ENCODE results near the gene ZNF136. TPM values are rescaled to one million over a fixed set of nuclear protein-coding genes. Genes with fewer than 3 reads are reported as not detected.

ZNF136 gene
- 1.2 to 2.5 TPM (median 1.6 TPM) in 5 replicates for total RNA-seq (2022; extraction: Qiagen RNA extraction; ENCODE audit: low read depth)

DNA sequence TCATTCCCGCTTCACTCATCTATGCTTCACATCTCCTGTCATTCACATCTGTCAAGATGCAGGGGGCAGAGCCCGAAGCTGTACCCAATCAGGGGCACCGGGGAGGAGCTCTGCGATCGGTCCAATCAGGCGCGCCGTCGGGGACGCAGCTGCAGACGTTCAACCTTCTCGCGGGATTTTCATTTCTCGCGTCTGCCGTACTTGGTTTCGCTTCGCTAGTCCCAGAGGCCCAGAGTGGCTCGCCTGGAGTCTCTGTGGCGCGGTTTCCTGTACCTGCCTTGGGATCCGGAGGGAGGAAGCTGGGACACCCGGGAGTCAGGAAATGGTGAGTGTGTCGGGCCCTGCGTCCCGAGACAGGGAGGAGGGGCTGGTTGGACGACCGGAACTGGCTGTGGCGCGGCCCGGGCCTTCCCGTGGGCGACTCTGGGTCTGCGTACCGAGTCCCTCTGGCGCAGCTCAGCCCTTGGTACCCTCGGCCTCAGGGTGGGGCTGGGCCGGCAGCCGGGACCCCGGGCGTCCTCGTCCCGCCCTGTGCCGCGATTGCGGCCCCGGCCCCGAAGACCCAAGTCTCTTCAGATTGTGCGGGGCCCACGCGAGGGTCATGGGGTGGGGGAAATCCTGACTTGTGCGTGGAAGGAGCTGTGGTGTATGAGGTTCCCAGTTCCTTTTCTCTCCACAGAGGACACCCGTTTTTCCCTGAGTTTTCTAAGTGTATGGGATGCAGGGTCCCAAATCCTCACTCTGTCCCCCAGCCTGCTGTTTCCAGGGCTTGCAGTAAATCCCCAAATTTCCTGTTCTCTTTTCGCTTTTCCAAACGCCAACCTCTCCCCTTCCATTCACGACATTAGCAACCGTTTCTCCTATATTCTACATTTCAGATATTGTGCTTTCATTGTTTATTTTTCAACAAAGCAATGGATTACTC lies at the start of gene ZNF136:
ZNF136 (plus strand) TSS at position 215 of the 925 bp plus-strand sequence; CDS start at position 323, 108 bp downstream.

DNA sequence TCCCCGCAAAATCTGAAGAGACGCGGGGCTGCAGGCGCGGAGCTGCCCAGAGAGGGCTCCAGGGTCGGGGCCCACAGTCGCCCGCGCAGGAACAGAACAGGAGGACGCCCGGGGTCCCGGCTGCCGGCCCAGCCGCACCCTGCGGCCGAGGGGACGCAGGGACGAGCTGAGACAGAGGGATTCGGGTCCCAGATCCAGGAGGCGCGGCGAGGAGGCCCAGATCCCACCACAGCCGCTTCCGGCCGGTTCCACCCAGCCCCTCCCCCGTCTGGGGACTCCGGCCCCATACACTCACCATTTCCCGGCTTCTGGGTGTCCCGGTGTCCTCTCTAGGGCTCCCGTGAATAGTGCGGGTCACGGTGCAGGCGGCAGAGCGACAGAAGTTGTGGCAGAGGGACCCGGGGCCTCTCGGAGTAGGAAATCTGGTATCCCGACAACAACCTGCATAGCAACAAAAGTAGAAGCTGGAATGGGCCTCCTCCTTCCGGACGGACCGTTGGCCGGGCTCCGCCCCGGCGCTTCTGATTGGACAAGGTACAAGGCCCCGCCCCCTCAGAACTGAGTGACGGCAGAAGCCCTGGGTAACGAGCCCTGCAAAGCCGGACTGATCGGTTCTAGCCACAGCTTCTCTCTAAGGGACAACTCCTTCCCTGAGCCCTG lies 22.9 kb upstream of the ZNF136 start, which contains the start of gene ZNF20:
ZNF20 (minus strand) TSS at position 466 of the 660 bp plus-strand sequence; CDS start at position 298, 168 bp downstream.

DNA sequence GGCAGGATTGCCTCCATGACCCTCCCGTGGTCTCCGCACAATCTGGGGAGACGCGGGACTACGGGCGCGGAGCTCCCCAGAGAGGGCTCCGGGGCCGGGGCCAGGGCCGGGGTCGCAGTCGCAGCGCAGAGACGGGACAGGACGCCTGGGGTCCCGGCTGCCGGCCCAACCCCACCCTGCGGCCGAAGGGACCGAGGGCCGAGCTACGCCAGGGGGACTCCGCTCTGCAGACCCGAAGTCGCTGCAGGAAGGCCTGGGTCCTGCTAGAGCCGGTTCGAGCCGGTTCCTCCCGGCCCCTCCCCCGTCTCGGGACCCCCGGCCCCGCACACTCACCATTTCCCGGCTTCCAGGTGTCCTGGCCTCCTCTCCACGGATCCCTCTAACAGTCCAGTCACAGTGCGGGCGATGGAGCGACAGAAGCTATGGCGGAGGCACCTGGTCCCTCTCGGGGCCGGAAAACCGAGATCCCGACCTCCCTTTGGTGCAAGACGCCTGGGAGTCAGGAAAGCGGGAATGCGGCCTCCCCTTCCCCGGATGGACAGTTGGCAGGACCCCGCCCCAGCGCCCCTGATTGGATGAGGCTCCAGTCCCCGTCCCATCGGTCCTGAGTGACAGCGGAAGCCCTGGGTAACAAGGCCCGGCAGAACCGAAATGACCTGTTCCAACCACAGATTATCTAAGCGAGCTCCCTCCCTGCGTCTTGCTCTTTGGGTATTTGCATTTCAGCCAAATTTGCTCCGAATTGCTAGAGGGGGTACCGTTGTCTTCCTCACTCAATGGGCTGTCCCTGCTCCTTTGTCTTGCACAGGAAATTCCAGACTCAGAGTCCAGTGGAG lies 6.5 kb upstream of the ZNF136 start, which contains the start of gene ZNF625:
ZNF625 (minus strand) TSS at position 512 of the 836 bp plus-strand sequence; CDS start at position 336, 176 bp downstream.

Other genes starting within 250 kb of the ZNF136 start
- 0.17 to 0.32 TPM (median 0.18 TPM) in 5 replicates for gene ZNF700, start 238.0 kb upstream of the ZNF136 start, total RNA-seq (2022; extraction: Qiagen RNA extraction; ENCODE audit: low read depth)
- not detected in 5 replicates for gene ZNF763, start 198.1 kb upstream of the ZNF136 start, total RNA-seq (2022; extraction: Qiagen RNA extraction; ENCODE audit: low read depth)
- not detected in 5 replicates for gene ZNF433, start 127.4 kb upstream of the ZNF136 start, total RNA-seq (2022; extraction: Qiagen RNA extraction; ENCODE audit: low read depth)
- not detected in 5 replicates for gene ZNF878, start 110.1 kb upstream of the ZNF136 start, total RNA-seq (2022; extraction: Qiagen RNA extraction; ENCODE audit: low read depth)
- gene ZNF844, start 98.4 kb upstream of the ZNF136 start, total RNA-seq (2022; extraction: Qiagen RNA extraction; ENCODE audit: low read depth), result not detected in 5 replicates
- 0.23 to 0.25 TPM in 2 of 5 replicates, not detected in the others for gene ZNF20, start 22.7 kb upstream of the ZNF136 start, total RNA-seq (2022; extraction: Qiagen RNA extraction; ENCODE audit: low read depth)
- gene ZNF625, start 6.4 kb upstream of the ZNF136 start, total RNA-seq (2022; extraction: Qiagen RNA extraction; ENCODE audit: low read depth), result not detected in 5 replicates
- gene ZNF44, start 131.8 kb downstream of the ZNF136 start, total RNA-seq (2022; extraction: Qiagen RNA extraction; ENCODE audit: low read depth), result 0.51 to 1.00 TPM (median 0.73 TPM) in 5 replicates
- gene ZNF563, start 170.5 kb downstream of the ZNF136 start, total RNA-seq (2022; extraction: Qiagen RNA extraction; ENCODE audit: low read depth), result not detected in 5 replicates
- not detected in 5 replicates for gene ZNF442, start 202.6 kb downstream of the ZNF136 start, total RNA-seq (2022; extraction: Qiagen RNA extraction; ENCODE audit: low read depth)
- gene ZNF799, start 238.2 kb downstream of the ZNF136 start, total RNA-seq (2022; extraction: Qiagen RNA extraction; ENCODE audit: low read depth), result 1.3 to 2.1 TPM (median 1.7 TPM) in 5 replicates